Measurements from ENCODE around the gene ATP5MG. TPM values are rescaled to one million over a fixed set of nuclear protein-coding genes. Genes with fewer than 3 reads are reported as not detected.
A peak's percentile ranks its signal among the peaks of the same experiment; 100 is the strongest.

ATP5MG gene
- total RNA-seq, 1 experiment from 2014 or later = 205 TPM

DNA sequence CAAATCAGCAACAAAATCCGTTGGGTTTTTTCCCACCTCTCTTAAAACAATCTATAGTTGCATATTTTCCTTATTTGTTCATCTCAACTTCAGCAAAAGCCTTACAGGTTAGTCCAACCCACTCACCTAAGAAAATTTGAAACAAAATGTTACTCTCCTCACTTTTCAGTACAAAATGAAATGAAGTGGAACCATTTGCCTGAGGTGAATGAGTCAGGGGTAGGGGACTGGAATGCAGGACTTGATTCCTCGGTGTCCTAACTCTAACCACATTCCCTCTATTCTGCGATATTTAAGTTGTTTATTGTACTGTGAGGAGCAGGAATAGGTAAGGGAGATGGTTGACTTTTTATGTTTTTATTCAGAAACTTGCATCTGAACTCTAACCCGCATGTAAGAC, 16.4 kb downstream of the ATP5MG start (continued):
- TF ChIP-seq, protein P1, sequence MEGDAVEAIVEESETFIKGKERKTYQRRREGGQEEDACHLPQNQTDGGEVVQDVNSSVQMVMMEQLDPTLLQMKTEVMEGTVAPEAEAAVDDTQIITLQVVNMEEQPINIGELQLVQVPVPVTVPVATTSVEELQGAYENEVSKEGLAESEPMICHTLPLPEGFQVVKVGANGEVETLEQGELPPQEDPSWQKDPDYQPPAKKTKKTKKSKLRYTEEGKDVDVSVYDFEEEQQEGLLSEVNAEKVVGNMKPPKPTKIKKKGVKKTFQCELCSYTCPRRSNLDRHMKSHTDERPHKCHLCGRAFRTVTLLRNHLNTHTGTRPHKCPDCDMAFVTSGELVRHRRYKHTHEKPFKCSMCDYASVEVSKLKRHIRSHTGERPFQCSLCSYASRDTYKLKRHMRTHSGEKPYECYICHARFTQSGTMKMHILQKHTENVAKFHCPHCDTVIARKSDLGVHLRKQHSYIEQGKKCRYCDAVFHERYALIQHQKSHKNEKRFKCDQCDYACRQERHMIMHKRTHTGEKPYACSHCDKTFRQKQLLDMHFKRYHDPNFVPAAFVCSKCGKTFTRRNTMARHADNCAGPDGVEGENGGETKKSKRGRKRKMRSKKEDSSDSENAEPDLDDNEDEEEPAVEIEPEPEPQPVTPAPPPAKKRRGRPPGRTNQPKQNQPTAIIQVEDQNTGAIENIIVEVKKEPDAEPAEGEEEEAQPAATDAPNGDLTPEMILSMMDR (IDR thresholded peaks at IDR 0.05 in 2 of 3, conservative IDR thresholded peaks at IDR 0.05 in 1 of 3; ENCODE audit: borderline replicate concordance in 1 of 3, insufficient read depth in 1 of 3, low read depth in 2 of 3, low read length in 2 of 3) = no peak
- no peak for TF ChIP-seq CBX3 (IDR thresholded peaks at IDR 0.05; ENCODE audit: low read depth)
- TF ChIP-seq SIN3A (IDR thresholded peaks at IDR 0.05; ENCODE audit: low read depth) = no peak
- no peak for TF ChIP-seq SRF (IDR thresholded peaks at IDR 0.05; ENCODE audit: low read depth)

DNA sequence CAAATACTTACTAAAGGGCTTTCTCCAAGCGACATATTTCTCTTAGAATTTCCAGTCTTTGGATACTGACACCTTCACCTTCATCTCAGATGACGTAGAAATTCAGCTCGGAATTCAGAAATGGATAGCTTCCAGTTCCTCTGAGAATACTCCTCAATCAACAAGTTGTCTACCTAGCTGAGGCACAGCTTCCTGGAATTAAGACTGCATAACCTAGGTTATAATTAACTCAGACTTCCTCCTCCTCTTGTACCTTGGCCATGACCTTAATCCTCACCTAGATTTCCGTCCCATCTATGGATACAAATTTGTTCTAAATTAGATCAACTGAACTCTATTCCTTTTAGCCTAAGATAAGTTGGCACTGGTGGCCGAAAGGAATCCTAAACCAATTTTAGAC, 17.4 kb downstream of the ATP5MG start:
- BruUV-seq (replicated peaks) = no TSS peak
- no peak overlapping the region for H3K27ac ChIP-seq (ENCODE audit: low read depth, low read length)
- H3K36me3 ChIP-seq (ENCODE audit: control insufficient read depth in 1 of 2, insufficient read depth in 2 of 2, low read length in 2 of 2) = no peaks in the 10 kb centered on the region
- no peaks in the 10 kb centered on the region for H3K27me3 ChIP-seq (ENCODE audit: insufficient read depth, low read length)
- H3K9me3 ChIP-seq (ENCODE audit: control insufficient read depth in 1 of 2, insufficient read depth in 1 of 2, low read depth in 1 of 2, low read length in 2 of 2) = no peaks in the 10 kb centered on the region
- intact Hi-C loops (cut with micrococcal nuclease) = no loop called here
- H2AFZ ChIP-seq (ENCODE audit: low read depth, low read length, poor library complexity, severe bottlenecking) = no peak overlapping the region
- TF ChIP-seq SRF (IDR thresholded peaks at IDR 0.05; ENCODE audit: low read depth) (no peak), POLR2A (IDR thresholded peaks at IDR 0.05; ENCODE audit: borderline replicate concordance, extremely low read depth, insufficient read depth, insufficient read length) (no peak), SIN3A (IDR thresholded peaks at IDR 0.05; ENCODE audit: low read depth) (no peak)
- DNase-seq (ENCODE audit: low read depth, low spot score) (no peak), ATAC-seq (no peak)
- H4K20me1 ChIP-seq (ENCODE audit: insufficient read depth) = no peaks in the 10 kb centered on the region
- H3K79me2 ChIP-seq (ENCODE audit: insufficient read depth, low read length) = no peaks in the 10 kb centered on the region
- no peaks in the 10 kb centered on the region for H3K9me2 ChIP-seq (ENCODE audit: insufficient read depth)
- peaks cover 0 to 19% of the 10 kb centered on the region in 2 experiments; a peak in 2 of 4 replicates for H3K4me1 ChIP-seq (ENCODE audit: control insufficient read depth in 1 of 2, insufficient read depth in 2 of 2, low read length in 2 of 2)
- ChIA-PET POLR2A (no interaction called here), RAD21 (ENCODE audit: low non-redundant PET in 1 of 2, low total read pairs in 2 of 2, uncharacterized antibody in 2 of 2, unreplicated experiment in 2 of 2) (no interaction called here), CTCF (no interaction called here)
- no peak overlapping the region for H3K4me2 ChIP-seq (ENCODE audit: low read length)
- H3K9ac ChIP-seq (ENCODE audit: low read length) = no peak overlapping the region
- no peak overlapping the region for H3K4me3 ChIP-seq (replicated peaks in 1 of 2; ENCODE audit: low read depth in 1 of 2, low read length in 2 of 2)

DNA sequence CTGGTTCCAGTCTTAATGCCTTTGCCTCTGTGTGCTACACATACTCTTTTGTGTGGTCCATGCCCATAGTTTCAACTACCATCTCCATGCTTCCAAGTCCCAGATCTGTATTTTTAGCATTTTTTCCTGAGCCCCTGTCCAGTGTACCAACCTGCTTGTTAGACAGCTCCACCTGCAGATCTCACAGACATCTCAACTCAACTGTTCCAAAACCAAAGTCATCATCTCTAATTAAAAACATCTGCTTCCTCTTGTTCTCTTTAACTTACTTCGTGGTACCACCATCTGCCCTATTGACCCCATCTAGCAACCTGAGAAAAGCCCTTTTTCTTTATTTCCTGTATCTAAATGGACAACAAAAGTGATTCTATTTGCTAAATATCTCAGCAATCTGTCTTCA, 26.3 kb downstream of the ATP5MG start:
- no peaks in the 10 kb centered on the region for H3K36me3 ChIP-seq (ENCODE audit: control insufficient read depth in 1 of 2, insufficient read depth in 2 of 2, low read length in 2 of 2)
- ChIA-PET RAD21 (ENCODE audit: low non-redundant PET in 1 of 2, low total read pairs in 2 of 2, uncharacterized antibody in 2 of 2, unreplicated experiment in 2 of 2) (no interaction called here), POLR2A (interaction anchor here (0.6 kb wide), 1 partner anchor 14 kb away, joined by 3 read pairs; no protein-coding TSS in a partner anchor), CTCF (no interaction called here)
- H3K79me2 ChIP-seq (ENCODE audit: insufficient read depth, low read length) = no peaks in the 10 kb centered on the region
- H3K27me3 ChIP-seq (ENCODE audit: insufficient read depth, low read length) = no peaks in the 10 kb centered on the region
- H4K20me1 ChIP-seq (ENCODE audit: insufficient read depth) = no peaks in the 10 kb centered on the region
- no peak overlapping the region for H3K9ac ChIP-seq (ENCODE audit: low read length)
- H3K9me2 ChIP-seq (ENCODE audit: insufficient read depth) = no peaks in the 10 kb centered on the region
- H3K27ac ChIP-seq (ENCODE audit: low read depth, low read length) = no peak overlapping the region
- ATAC-seq (no peak), DNase-seq (ENCODE audit: low read depth, low spot score) (no peak)
- no peak overlapping the region for H3K4me2 ChIP-seq (ENCODE audit: low read length)
- no peak for TF ChIP-seq SRF (IDR thresholded peaks at IDR 0.05; ENCODE audit: low read depth)
- no peak for TF ChIP-seq CBX3 (IDR thresholded peaks at IDR 0.05; ENCODE audit: low read depth)
- no peak for TF ChIP-seq TCF7L2 (IDR thresholded peaks at IDR 0.05; ENCODE audit: borderline replicate concordance, extremely low read depth, insufficient read depth, insufficient read length)
- 0 out of 2 replicates have a peak, but pooled peaks have one; percentile 9 for TF ChIP-seq RAD21 (IDR thresholded peaks at IDR 0.05; ENCODE audit: low read depth)
- no peak for TF ChIP-seq EZH2phosphoT487 (IDR thresholded peaks at IDR 0.05; ENCODE audit: borderline replicate concordance)
- TF ChIP-seq, protein P2, sequence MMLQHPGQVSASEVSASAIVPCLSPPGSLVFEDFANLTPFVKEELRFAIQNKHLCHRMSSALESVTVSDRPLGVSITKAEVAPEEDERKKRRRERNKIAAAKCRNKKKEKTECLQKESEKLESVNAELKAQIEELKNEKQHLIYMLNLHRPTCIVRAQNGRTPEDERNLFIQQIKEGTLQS (IDR thresholded peaks at IDR 0.05) = no peak
- no peak overlapping the region for H3K4me3 ChIP-seq (replicated peaks in 1 of 2; ENCODE audit: low read depth in 1 of 2, low read length in 2 of 2)
- intact Hi-C loops (cut with micrococcal nuclease) = no loop called here
- peaks cover 6 to 27% of the 10 kb centered on the region in 2 experiments; a peak in 3 of 4 replicates for H3K4me1 ChIP-seq (ENCODE audit: control insufficient read depth in 1 of 2, insufficient read depth in 2 of 2, low read length in 2 of 2)
- no peak overlapping the region for H2AFZ ChIP-seq (ENCODE audit: low read depth, low read length, poor library complexity, severe bottlenecking)
- H3K9me3 ChIP-seq (ENCODE audit: control insufficient read depth in 1 of 2, insufficient read depth in 1 of 2, low read depth in 1 of 2, low read length in 2 of 2) = no peaks in the 10 kb centered on the region
- BruUV-seq (replicated peaks) = no TSS peak
